AG09319 (cell line): ENCODE results near the gene DNAH2.

Experiments
- DNase-seq: peaks from one replicate; pipeline ENCODE4 v3.0.0-alpha.2; 2010; ENCODE audit warnings: low read depth; ENCODE audit errors: extremely low read depth
- CTCF ChIP-seq: IDR thresholded peaks from 2 replicates; pipeline ENCODE4 v1.5.1; 2011; ENCODE audit warnings: low read depth, mild to moderate bottlenecking, inconsistent platforms, low read length, moderate library complexity

Gene DNAH2

DNA sequence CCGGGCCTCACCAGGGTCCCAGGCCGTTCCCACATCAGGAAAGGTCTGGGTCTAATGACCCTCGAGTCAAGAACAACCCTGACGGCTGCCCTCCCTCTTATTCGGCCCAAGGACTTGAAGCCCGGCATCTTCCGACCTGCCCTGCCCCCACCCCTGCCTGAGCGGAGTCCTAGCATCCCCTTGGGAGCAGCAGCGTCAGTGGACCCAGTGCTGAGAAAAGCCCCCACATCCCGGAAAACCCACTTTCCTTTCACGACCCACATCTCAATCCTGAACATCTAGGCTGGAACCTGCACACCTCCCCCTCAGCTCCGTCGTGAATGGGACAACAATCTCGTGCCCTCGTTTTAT, 138.1 kb downstream of the DNAH2 start:
- no peak for DNase-seq

DNA sequence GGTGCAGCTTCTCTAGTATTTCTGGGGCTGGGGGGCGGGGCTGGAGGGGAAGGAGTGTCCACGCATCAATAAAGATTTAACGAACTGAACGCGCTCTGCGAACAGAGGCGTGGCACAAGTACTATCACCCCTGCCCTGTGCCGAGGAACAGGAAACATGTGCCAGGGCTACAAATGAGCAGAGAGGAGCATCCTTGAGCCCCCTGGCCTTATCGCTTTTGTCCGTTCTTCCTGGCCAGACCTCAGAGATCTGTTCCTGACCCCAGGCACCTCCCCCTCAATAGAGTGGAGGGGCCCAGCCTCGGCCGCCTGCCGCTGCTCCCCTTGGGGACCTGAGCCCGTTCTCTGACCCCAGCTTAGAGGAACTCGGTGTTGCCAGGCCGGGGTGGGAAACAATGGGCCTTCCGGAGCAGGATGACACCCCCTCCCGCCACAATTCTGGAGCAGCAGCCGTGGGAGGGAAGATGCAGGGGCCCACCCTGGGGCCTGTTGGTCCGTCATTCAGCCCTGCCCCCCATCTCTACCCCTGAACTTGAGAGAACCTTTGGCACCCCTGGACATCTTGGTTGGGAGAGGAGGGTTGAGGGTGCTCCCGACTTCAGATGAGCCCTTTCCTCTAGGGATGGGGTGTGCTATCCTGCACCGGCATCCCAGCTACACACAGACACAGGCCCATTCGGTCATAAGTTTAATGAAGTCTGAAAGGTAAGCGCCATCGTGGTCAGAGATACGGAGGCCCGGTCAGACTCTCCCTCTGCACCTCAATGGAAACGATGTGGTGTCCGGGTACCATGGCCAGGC, 138.7 kb downstream of the DNAH2 start:
- no peak for TF ChIP-seq CTCF
- no peak for DNase-seq

More for the DNA sequence above, 138.1 kb downstream of the DNAH2 start:
- no peak for TF ChIP-seq CTCF

- DNase-seq = peak; percentile 98
- TF ChIP-seq CTCF = peak; percentile 52
Measured at GRCh38 chr17:7856811-7857712, 139.5 kb downstream of the DNAH2 start, which contains the start of gene NAA38. TSS of gene NAA38 (minus strand) at chr17:7857559. CDS start at chr17:7857463, 96 bp downstream.

DNA sequence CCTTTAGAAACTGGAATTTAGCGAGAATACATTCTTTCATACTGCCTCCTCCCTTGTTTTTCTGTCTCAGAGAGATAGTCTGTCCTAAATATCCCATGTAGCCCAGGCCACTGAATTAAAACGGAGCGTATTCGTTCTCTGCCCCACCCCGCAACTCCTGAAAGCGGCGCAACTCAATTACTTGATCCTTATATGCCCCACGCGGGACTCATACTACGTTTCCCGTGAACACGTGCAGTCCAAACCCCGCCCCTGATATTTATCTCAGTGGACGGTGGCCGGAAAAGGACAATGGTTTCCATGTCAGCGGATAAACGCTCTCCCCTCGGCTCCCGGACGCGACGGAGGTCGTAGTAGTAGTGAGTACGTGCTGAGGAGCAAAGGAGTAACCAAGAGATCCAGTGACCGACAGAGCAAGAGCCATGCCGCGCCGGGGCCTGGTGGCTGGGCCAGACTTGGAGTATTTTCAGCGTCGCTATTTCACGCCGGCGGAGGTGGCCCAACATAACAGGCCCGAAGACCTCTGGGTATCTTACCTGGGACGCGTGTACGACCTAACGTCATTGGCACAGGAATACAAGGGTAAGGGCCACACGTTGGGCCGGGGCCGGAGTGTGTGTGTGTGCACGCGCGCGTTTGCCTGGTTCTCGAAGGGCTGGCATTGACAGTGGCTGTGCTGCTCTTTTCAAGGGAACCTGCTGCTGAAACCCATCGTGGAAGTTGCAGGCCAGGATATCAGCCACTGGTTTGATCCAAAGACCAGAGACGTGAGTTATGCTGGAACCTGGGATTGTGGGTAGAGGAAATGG, 140.4 kb downstream of the DNAH2 start, which contains the start of gene CYB5D1:
CYB5D1 (plus strand) TSS at position 291 of the 809 bp plus-strand sequence; CDS start at position 423, 132 bp downstream.
- peak; percentile 82 for DNase-seq
- no peak for TF ChIP-seq CTCF

GRCh38 chr17:7858522-7858810, 140.9 kb downstream of the DNAH2 start:
- no peak for DNase-seq
- TF ChIP-seq CTCF = peak; percentile 44

GRCh38 chr17:7859028-7859427, 141.5 kb downstream of the DNAH2 start:
- TF ChIP-seq CTCF = no peak
- no peak for DNase-seq
